ENCODE measurements around the gene TMEM26.

DNA sequence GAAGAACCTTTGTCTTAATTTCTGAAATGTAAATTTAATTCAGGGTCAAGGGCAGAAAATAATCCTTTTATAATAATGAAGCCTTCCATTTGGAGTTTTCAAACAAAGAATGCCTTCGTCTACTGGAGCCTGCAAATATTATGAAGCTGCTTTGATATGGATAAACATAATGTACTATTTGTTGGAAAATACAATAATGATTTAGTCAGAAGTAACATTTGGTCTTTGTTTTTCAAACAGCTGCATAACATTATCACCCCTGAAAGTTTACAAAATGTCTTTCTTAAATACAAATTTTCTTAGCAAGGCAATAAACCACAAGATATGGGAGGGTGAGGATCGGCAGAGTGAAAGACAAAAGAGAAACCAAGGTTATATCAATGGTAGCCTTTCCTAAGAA lies 41.5 kb downstream of the TMEM26 start:
- TF ChIP-seq POLR2A (IDR thresholded peaks at IDR 0.05) (no peak), EP300 (IDR thresholded peaks at IDR 0.05) (no peak)
- TF ChIP-seq, protein P1, sequence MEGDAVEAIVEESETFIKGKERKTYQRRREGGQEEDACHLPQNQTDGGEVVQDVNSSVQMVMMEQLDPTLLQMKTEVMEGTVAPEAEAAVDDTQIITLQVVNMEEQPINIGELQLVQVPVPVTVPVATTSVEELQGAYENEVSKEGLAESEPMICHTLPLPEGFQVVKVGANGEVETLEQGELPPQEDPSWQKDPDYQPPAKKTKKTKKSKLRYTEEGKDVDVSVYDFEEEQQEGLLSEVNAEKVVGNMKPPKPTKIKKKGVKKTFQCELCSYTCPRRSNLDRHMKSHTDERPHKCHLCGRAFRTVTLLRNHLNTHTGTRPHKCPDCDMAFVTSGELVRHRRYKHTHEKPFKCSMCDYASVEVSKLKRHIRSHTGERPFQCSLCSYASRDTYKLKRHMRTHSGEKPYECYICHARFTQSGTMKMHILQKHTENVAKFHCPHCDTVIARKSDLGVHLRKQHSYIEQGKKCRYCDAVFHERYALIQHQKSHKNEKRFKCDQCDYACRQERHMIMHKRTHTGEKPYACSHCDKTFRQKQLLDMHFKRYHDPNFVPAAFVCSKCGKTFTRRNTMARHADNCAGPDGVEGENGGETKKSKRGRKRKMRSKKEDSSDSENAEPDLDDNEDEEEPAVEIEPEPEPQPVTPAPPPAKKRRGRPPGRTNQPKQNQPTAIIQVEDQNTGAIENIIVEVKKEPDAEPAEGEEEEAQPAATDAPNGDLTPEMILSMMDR (IDR thresholded peaks at IDR 0.05): no peak

Data from ovary (tissue), 3 donors.